Stimulated activated CD8-positive, alpha-beta memory T cell treated with anti-CD3 and anti-CD28 coated beads, Interleukin-4, amount 100 ng/mL, for 4 hours (primary cell): Measurements from ENCODE around the gene GNAT1.

Source experiments
- DNase-seq, 2 donors: peaks; one replicate each; pipeline ENCODE4 v3.0.0-alpha.2; 2020; ENCODE audit warnings: low read depth in 2 of 2, low spot score in 1 of 2

Gene GNAT1

DNA sequence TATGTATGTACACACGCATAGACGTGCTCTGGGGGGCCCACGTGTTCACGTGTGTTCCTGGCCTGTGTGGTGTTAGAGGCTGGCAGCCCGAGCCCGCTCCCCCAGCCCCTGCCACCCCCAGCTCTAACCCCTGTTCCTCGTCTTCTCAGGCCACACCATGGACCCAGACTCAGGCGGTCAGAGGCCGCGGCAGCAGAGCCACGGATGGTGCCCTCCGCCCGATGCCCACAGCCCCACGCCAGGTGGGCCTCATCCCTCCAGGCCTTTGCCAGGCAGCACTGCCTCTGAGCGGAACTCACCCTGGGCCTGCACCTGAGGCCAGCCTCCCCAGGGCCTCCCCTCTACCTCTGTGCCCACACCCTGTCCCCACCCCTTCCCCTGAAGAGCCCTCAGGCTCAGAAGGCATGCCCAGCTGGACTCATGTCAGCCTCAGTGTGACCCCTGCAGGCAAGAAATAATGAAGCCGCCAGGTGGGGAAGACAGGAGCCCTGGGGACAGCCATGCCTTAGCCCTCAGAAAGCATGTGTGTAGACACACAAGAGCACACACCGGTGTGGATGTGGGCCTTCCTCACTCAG lies 16.4 kb upstream of the GNAT1 start:
- DNase-seq = no peak

DNA sequence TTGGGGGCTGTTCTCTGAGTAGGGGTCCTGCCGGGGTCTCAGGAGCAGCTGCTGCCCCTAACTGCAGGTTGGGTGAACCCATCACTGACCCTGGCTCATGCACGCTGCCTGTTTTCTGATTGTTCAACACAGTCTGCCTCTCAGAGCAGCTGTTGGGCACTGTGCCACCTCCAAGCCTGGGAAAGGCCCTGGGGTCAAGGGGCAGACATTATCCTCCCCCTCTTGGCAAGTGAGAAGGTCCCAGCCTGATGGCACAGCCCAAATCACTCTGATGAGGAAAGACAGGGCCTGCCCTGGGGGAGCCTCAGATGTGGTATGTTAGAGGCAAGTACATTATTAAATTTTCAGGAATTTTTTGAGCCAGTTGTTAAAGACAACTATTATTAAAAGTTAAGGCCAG lies 14.1 kb upstream of the GNAT1 start:
- DNase-seq = no peak

DNA sequence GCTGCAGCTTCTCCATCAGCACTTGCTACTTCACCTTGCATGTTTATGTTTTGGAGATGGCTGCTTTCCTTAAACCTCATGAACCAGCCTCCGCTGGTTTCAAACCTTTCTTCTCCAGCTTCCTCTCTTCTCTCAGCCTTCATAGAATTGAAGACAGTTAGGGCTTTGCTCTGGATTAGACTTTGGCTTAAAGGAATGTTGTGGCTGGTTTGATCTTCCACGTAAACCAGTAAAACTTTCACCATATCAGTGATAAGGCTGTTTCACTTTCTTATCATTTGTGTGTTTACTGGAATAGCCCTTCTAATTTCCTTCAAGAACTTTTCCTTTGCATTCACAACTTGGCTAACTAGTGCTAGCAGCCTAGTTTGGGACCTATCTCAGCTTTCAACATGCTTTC lies 11.7 kb upstream of the GNAT1 start:
- DNase-seq = no peak

DNA sequence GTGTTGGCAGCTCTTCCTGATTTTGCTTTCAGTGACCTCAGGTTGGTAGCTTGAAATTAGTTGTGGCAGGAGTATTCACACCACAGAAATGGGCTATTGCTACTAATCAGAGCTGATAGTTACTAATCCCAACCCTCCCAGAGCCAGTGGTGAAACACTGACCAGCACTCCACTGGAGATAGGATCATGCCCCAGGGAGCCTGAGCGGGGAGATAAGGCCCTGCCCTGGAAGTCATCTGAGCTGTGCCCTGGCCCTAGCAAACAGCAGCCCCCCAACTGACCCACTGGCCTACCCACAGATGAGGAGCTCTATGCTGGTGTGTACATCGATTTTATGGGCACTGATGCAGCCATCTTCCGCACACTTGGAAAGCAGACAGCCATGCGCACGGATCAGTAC lies 9.4 kb upstream of the GNAT1 start:
- no peak for DNase-seq

DNA sequence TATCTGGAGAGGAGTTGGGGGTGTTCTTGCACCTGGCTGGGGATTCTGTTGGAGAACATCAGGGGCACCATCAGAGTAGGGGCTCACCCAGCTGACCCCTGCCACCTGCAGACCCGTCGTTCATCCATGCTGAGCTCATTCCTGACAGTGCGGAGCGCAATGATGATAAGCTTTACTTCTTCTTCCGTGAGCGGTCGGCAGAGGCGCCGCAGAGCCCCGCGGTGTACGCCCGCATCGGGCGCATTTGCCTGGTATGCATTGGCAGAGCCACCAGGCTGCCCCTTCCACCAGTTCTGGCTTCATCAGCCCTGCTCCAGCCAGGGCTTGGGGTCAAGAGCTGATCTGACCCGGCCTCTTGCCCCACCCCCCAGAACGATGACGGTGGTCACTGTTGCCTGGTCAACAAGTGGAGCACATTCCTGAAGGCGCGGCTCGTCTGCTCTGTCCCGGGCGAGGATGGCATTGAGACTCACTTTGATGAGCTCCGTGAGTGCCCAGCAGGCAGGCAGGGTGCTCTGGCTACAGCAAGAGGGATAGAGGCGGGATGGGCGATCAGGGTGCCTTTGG lies 8.8 kb upstream of the GNAT1 start:
- DNase-seq = no peak

DNA sequence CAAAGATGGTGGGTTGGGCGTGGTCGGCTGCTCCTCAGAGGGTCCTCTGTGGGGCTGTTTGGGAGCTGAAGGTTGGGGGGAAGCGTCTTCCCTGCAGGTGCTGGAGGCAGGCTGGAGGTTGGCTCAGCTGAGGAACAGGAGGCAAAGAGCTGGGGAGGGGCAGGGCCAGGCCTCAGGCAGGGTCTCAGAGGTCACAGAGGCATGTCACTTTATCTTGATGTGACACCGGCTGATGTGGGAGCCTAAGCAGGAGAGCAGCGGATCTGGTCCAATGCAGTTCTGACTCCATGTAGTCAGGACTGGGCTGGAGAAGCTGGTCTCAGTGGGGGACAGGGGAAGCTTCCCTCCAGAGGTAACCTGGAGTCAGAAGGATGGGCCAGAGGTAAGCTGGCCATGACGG lies 7.7 kb upstream of the GNAT1 start:
- DNase-seq = no peak

DNA sequence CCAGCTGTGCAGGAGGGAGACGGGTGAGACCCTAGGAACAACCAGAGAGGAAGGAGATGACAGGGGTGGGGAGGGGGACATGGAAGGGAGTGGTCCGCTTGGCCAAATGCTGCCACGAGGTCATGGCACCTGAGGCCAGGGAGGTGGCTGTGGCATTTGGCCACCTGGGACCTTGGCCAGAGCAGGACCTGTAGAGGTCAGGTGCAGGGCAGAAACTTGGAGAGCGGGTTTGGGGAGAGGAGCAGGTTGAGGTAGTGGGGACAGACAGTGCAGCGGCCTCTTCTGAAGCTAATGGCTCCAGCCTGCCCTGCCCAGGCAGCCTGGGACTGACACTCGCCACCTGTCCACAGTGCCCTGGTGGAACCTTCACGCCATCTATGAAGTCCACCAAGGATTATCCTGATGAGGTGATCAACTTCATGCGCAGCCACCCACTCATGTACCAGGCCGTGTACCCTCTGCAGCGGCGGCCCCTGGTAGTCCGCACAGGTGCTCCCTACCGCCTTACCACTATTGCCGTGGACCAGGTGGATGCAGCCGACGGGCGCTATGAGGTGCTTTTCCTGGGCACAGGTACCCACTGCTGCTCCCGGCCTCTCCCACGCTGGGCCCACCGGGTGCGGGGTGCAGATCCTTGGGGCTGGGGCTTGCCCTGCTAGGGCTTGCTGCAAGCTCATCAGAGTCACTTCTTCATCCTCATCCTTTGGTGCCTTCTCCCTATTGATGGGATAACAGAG lies 7.0 kb upstream of the GNAT1 start:
- no peak for DNase-seq

DNA sequence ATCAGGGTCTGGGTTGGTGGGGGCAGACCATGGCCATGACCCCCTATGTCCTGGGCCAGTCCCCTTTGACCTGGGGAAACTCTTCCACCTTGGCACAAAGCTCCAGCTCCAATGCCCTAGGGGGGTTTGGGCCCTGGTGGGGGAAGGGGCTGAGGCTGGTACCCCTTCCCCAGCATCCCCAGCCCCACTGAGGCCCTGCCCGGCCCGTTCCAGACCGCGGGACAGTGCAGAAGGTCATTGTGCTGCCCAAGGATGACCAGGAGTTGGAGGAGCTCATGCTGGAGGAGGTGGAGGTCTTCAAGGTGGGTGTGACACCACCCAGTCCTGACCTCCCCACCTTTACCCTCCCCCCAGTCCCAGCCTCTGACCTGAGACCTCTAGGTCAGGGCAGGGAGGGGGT lies 6.2 kb upstream of the GNAT1 start:
- DNase-seq = no peak

DNA sequence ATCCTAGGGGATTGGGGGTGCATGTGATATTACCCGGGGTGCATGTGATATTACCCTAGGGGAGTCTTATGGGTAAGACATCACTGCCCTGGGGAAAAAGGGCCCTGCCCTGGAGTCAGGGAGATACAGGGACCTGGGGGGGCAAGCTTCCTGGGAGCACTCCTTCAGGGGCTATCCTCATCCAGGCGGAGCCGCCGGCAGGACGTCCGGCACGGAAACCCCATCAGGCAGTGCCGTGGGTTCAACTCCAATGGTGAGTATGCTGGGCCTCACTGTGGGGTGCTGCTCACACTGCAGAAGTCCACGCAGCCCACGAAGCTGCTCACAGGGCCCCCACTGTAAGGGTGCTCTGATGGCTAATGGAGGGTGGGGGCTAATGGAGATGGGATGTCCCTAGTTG lies 5.3 kb upstream of the GNAT1 start:
- DNase-seq = no peak

DNA sequence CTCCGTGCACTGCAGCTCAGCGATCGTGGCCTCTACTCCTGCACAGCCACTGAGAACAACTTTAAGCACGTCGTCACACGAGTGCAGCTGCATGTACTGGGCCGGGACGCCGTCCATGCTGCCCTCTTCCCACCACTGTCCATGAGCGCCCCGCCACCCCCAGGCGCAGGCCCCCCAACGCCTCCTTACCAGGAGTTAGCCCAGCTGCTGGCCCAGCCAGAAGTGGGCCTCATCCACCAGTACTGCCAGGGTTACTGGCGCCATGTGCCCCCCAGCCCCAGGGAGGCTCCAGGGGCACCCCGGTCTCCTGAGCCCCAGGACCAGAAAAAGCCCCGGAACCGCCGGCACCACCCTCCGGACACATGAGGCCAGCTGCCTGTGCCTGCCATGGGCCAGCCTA lies 3.7 kb upstream of the GNAT1 start:
- DNase-seq = no peak

DNA sequence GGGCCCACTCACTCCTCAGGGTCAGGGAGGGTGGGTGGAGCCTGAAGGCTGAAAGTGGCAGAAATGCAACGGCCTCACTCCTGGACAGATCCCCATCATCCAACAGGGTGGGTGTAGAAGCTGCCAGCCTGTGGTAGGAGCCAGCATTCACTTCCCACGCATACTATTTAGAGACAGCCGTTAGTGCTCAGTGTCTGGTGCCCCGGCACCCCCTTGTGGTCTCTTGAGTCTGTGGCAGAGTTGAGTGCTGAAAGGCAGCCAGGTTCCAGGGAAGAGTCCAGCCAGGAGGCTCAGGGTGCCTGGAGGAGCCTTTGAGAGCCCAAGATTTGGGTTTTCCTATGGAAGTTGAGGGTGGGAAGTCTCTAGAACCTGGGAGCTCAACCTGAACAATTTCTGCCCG lies 2.1 kb upstream of the GNAT1 start:
- no peak for DNase-seq

DNA sequence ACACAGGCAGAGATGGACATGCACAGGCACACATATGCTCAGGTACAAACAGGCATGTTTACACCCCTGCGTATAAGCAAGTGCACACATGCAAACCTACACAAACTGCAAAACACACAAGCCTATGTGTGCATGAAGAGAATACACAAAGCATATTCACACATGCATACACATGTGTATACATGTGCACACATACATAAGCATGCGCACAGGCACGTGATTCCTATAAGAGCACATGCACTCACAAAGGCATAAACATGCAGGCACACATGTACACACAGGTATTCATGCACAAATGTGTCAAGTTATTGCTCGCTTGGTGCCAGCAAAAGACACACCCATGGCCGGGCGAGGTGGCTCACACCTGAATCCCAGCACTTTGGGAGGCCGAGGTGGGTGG lies 1.4 kb upstream of the GNAT1 start:
- no peak for DNase-seq

DNA sequence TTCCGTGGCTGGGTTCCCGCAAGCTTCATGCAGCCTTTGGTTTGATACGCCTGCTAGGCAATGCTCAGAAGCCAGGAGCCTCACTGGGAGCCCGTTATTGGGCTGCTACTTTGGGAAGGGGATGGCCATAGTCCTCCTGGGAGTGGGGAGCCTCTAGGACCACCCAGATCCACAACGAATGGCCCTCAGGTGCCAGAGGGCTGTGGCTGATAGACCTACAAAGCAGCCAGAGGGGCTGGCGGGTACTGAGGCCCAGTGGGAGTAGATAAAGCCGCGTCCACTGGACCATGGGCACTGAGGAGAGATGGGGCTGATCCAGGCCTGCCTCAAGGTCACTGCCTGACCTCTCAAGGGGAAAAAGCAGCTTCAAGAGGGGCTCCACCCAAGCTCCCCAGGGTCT lies 714 bp downstream of the GNAT1 start:
- DNase-seq = no peak

DNA sequence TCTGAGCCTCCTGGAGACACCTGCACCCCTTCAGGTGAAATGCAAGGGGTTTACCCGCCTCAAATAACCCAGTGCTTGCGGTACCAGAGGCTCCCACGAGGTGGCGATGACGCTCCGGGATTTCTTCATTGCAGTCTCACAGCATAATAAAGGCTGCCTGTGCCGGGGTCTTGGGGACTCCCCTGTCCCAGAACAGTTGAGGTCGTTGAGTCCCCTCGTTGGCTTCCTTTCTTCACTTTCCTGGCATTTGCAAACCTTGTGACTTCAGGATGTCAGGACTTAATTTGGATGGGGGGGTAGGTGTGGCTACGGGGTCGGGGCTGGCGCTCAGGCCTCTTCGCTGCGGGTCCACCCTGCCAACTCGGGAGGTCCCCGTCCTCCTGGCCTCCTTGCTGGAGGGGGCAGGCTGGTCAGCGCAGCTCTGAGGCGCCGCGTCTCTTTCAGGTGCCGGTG lies 1.3 kb downstream of the GNAT1 start:
- DNase-seq = peak; percentile 48 to 83

DNA sequence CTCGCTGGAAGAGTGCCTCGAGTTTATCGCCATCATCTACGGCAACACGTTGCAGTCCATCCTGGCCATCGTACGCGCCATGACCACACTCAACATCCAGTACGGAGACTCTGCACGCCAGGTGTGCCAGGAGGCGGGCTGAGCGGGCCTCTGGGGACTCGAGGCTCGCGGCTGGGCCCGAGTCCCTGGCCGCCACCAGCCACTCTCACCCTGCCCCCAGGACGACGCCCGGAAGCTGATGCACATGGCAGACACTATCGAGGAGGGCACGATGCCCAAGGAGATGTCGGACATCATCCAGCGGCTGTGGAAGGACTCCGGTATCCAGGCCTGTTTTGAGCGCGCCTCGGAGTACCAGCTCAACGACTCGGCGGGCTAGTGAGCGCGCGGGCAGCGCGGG lies 1.9 kb downstream of the GNAT1 start:
- DNase-seq = no peak

DNA sequence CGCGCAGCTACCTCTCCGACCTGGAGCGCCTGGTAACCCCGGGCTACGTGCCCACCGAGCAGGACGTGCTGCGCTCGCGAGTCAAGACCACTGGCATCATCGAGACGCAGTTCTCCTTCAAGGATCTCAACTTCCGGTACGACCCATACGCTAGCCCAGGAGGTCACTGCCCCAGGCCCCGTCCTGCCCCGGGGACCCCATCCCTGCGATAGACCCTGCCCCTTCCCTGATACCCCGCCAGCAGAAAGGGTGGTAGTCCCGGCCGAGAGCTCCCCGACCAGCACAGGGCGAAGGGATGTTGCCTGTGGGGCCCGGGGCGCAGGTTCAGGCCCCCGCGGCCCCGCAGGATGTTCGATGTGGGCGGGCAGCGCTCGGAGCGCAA lies 2.3 kb downstream of the GNAT1 start:
- DNase-seq = no peak

DNA sequence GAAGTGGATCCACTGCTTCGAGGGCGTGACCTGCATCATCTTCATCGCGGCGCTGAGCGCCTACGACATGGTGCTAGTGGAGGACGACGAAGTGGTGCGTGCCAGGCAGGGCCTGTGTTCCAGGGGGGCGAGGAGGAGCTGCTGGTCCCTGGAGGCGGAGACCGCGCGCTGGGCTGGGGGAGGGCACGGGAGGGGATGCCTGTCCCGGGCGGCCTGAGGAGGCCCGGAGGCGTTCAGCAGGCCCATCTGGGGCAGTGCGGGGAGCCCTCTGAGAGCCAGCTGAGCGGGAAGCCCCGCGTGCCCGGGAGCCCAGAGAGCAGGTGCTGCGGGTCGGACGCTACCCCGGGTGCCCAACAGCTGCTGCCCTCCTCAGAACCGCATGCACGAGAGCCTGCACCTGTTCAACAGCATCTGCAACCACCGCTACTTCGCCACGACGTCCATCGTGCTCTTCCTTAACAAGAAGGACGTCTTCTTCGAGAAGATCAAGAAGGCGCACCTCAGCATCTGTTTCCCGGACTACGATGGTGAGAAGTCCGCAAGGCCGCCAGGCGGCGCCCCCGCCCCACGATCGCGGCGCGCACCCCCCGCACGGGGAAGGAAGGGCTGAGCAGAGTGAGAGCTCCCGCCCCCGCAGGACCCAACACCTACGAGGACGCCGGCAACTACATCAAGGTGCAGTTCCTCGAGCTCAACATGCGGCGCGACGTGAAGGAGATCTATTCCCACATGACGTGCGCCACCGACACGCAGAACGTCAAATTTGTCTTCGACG lies 2.9 kb downstream of the GNAT1 start:
- peak; percentile 74 to 85 for DNase-seq

DNA sequence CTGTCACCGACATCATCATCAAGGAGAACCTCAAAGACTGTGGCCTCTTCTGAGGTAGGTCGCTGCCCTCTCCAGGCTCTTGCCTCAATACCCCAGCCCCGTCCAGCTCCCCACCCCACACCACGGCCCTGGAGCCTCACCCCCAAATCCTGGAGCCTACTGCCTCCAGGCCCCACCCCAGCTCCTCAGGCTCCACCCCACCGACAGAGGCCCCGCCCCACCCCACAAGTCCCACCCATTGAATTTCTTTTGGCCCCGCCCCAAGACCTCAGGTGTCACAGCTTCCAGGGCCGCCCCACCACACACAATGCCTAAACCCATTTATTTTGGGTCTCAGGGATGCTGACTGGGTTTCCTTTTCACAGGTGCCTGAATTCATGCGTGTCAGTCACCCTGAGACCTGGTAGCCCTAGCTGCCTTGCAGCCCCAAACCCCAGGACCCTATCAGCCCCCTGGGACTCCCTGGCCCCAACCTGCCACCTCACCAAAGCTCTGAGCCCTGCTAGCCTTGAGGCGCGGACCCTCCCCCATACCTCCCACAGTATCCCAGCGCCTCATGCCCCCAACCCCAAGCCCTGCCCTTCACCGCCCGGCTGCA lies 3.6 kb downstream of the GNAT1 start:
- no peak for DNase-seq

DNA sequence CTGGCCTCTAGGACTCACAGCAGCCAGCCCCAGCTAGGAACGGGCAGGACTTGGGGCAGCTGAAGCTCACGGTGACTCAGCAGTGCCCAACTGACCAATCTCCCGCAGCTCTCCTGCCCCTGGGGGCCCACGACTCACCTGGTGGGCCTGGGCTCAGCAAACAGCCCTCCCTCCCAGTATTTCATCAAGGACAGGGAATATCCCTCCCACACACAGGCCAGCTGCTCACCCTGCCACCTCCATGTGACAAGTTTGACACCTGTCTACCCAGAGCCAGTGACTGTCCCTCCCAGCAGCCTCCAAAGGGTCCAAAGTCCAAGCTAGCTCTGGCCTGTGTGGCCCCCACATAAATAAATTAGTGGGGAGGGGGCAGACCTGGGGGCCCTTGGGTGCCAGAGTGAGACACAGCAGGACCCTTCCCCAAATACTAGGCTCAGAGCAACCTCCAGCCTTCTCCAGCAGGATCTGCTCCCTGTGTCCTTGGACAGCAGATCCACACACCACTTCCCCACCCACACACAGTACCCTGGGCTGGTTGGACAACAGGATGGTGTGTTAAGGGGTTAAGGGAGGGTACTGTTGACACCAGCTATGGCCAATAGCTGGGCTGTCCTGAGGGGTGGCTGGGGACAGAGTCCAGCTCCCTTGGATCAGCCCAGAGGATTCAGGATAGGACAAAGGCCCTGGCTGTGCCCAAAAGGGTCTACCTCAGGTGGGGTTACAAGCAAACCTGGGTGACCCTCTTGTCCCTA lies 4.3 kb downstream of the GNAT1 start:
- DNase-seq = no peak

DNA sequence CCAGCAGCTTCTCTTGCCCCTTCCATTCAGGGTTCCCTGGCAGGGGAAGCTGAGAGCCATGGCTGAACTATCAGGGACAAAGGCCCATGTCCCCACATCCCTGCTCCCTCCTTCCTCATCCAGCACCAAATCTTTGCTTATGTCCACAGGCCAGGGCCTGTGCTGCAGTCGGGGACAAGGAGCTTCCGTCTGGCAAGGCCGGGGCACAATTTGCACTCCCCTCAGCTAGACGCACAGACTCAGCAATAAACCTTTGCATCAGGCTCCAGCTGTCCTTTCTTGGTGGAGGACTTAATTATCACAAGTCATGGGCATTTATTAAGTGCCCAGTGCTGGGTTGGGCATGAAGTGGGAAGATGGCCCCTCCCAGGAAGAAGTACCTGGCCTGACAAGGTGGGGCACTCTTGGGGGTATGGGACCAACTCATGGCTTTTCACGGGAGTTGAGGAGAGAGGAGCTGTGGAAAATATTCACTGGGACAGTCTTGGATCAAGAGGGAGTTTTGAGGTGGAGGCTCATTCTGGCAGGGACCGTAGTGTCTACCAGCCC lies 4.9 kb downstream of the GNAT1 start:
- DNase-seq = no peak
